SK-N-SH (cell line): ENCODE results near the gene SYNE3. TPM values are rescaled to one million over a fixed set of nuclear protein-coding genes. Genes with fewer than 3 reads are reported as not detected.
"Not testable (repeated sequence)": the region's sequence is repeated elsewhere in the genome, so short reads cannot be mapped to it uniquely, and the experiment has no call there.

Experiments used
- CTCF ChIA-PET: fragments of 300-600, 350-600 bp; formaldehyde crosslinking; extraction: SDS; loops from one replicate; lab custom pipeline; 2021; lab: Yijun Ruan, JAX
- POLR2A ChIA-PET: fragments of 350-600 bp; sonication (Branson Sonifier 250); formaldehyde crosslinking; extraction: SDS; loops from one replicate; lab custom pipeline; 2020; ENCODE audit warnings: antibody characterized with exemption, inconsistent platforms; lab: Yijun Ruan, JAX
- DNase-seq: peaks from one replicate; pipeline ENCODE4 v3.0.0; 2012
- H2AFZ ChIP-seq: fragments of 200-600 bp; sonication (generic); 2 replicates; pipeline ENCODE4 v1.8.1; 2016; ENCODE audit warnings: antibody characterized with exemption, mild to moderate bottlenecking, low read depth
- H3F3A ChIP-seq: fragments of 200-600 bp; sonication (generic); replicated peaks from 2 replicates; pipeline ENCODE3; 2016; ENCODE audit warnings: antibody characterized with exemption, mild to moderate bottlenecking; ENCODE audit not compliant: insufficient read depth
- H3K27ac ChIP-seq, 2 experiments: fragments of 200-500 bp in 1 of 2; fragments of 200-600 bp in 1 of 2; sonication (Bioruptor generic) in 1 of 2; sonication (generic), shearing (Covaris generic) in 1 of 2; 2 replicates each; pipeline versions ENCODE4 v1.5.1 to v1.6.1; 2014 to 2016; ENCODE audit warnings: low read depth in 2 of 2, inconsistent platforms in 1 of 2, low read length in 1 of 2, mild to moderate bottlenecking in 1 of 2, mixed read lengths in 1 of 2
- H3K27me3 ChIP-seq: fragments of 200-600 bp; sonication (generic), shearing (Covaris generic); 2 replicates; pipeline ENCODE4 v1.6.1; 2016; ENCODE audit warnings: mixed run types; ENCODE audit not compliant: insufficient read depth
- H3K36me3 ChIP-seq, 2 experiments: fragments of 200-500 bp in 1 of 2; fragments of 200-600 bp in 1 of 2; sonication (Bioruptor generic) in 1 of 2; sonication (generic) in 1 of 2; replicated peaks in 1 of 2; 2 replicates each; pipeline versions ENCODE3 to v1.5.1; 2014 to 2016; ENCODE audit warnings: low read length in 1 of 2, mild to moderate bottlenecking in 1 of 2; ENCODE audit not compliant: insufficient read depth in 2 of 2, control insufficient read depth in 1 of 2
- H3K4me1 ChIP-seq, 2 experiments: fragments of 200-500 bp in 1 of 2; fragments of 200-600 bp in 1 of 2; sonication (Bioruptor generic) in 1 of 2; sonication (generic), shearing (Covaris generic) in 1 of 2; 2 replicates each; pipeline versions ENCODE4 v1.5.1 to v1.6.1; 2014 to 2016; ENCODE audit warnings: low read depth in 1 of 2, low read length in 1 of 2, mixed run types in 1 of 2; ENCODE audit not compliant: insufficient read depth in 2 of 2, control insufficient read depth in 1 of 2
- H3K4me2 ChIP-seq: fragments of 200-600 bp; sonication (generic), shearing (Covaris generic); 2 replicates; pipeline ENCODE4 v1.6.1; 2017; ENCODE audit warnings: mixed run types
- H3K4me3 ChIP-seq, 2 experiments: fragments of 200-500 bp in 1 of 2; fragments of 200-600 bp in 1 of 2; sonication (Bioruptor generic) in 1 of 2; sonication (generic), shearing (Covaris generic) in 1 of 2; 2 replicates each; pipeline versions ENCODE4 v1.5.1 to v1.8.1; 2014 to 2016; ENCODE audit warnings: low read depth in 2 of 2, inconsistent platforms in 1 of 2, low read length in 1 of 2, mild to moderate bottlenecking in 1 of 2, mixed read lengths in 1 of 2, moderate library complexity in 1 of 2
- H3K79me2 ChIP-seq: fragments of 200-600 bp; sonication (generic); 2 replicates; pipeline ENCODE4 v1.8.1; 2017; ENCODE audit warnings: mild to moderate bottlenecking; ENCODE audit not compliant: insufficient read depth
- H3K9ac ChIP-seq: fragments of 200-600 bp; sonication (generic); 2 replicates; pipeline ENCODE4 v1.6.1; 2017; ENCODE audit warnings: mixed run types
- H3K9me2 ChIP-seq: fragments of 200-600 bp; sonication (generic); 2 replicates; pipeline ENCODE4 v1.6.1; 2017; ENCODE audit warnings: mixed run types
- H3K9me3 ChIP-seq: fragments of 200-600 bp; sonication (generic); 2 replicates; pipeline ENCODE4 v1.6.1; 2017; ENCODE audit warnings: mixed run types, mild to moderate bottlenecking, moderate library complexity
- H4K20me1 ChIP-seq: fragments of 200-600 bp; sonication (generic); 2 replicates; pipeline ENCODE4 v1.6.1; 2017; ENCODE audit warnings: mild to moderate bottlenecking, mixed run types; ENCODE audit not compliant: insufficient read depth
- CHD2 ChIP-seq: fragments of 150-350 bp; IDR thresholded peaks from 2 replicates; pipeline ENCODE4 v1.6.1; 2018; ENCODE audit warnings: low read length; ENCODE audit not compliant: partially characterized antibody
- EP300 ChIP-seq, 2 experiments: IDR thresholded peaks; 2 replicates each; pipeline versions ENCODE4 v1.4.0 to v1.6.1; 2012; ENCODE audit warnings: borderline replicate concordance in 1 of 2, low read depth in 1 of 2, low read length in 1 of 2
- EZH2phosphoT487 ChIP-seq: fragments of 200-600 bp; sonication (generic); IDR thresholded peaks from 2 replicates; pipeline ENCODE4 v1.6.1; 2017; ENCODE audit warnings: low read depth, mixed run types, mild to moderate bottlenecking, antibody characterized with exemption, moderate library complexity, borderline replicate concordance
- FOSL2 ChIP-seq: IDR thresholded peaks from 2 replicates; pipeline ENCODE4 v1.4.0; 2012; ENCODE audit warnings: low read depth, mild to moderate bottlenecking, moderate library complexity, borderline replicate concordance
- FOXM1 ChIP-seq: IDR thresholded peaks from 2 replicates; pipeline ENCODE4 v1.4.0; 2012; ENCODE audit warnings: low read depth, mild to moderate bottlenecking
- GABPA ChIP-seq: IDR thresholded peaks from 2 replicates; pipeline ENCODE4 v1.4.0; 2012; ENCODE audit warnings: low read depth, mild to moderate bottlenecking
- MXI1 ChIP-seq: IDR thresholded peaks from 2 replicates; pipeline ENCODE4 v1.6.1; 2012; ENCODE audit warnings: mild to moderate bottlenecking, low read depth, low read length, improper control_type of control experiment
- NFIC ChIP-seq: IDR thresholded peaks from 2 replicates; pipeline ENCODE4 v1.4.0; 2012; ENCODE audit warnings: borderline replicate concordance
- NRF1 ChIP-seq: IDR thresholded peaks from 2 replicates; pipeline ENCODE4 v1.6.1; 2012; ENCODE audit warnings: low read depth, mild to moderate bottlenecking, low read length
- PBX3 ChIP-seq: IDR thresholded peaks from 2 replicates; pipeline ENCODE4; 2012
- RAD21 ChIP-seq: IDR thresholded peaks from 2 replicates; pipeline ENCODE4 v1.6.1; 2012; ENCODE audit warnings: mild to moderate bottlenecking, low read length
- RCOR1 ChIP-seq: fragments of 150-350 bp; IDR thresholded peaks from 2 replicates; pipeline ENCODE4 v1.6.1; 2017; ENCODE audit warnings: antibody characterized with exemption, low read length
- RFX5 ChIP-seq: IDR thresholded peaks from 2 replicates; pipeline ENCODE4 v1.6.1; 2012; ENCODE audit warnings: mild to moderate bottlenecking, improper control_type of control experiment, low read length
- USF1 ChIP-seq: IDR thresholded peaks from 2 replicates; pipeline ENCODE4 v1.4.0; 2012; ENCODE audit warnings: low read depth, borderline replicate concordance
- USF2 ChIP-seq: fragments of 150-350 bp; IDR thresholded peaks from 2 replicates; pipeline ENCODE4 v1.6.1; 2017; ENCODE audit warnings: antibody characterized with exemption, low read length, low read depth, borderline replicate concordance
- YY1 ChIP-seq: IDR thresholded peaks from 2 replicates; pipeline ENCODE4 v1.4.0; 2012; ENCODE audit warnings: low read depth, mild to moderate bottlenecking
- ZBTB33 ChIP-seq: IDR thresholded peaks from 2 replicates; pipeline ENCODE4 v1.4.0; 2012; ENCODE audit warnings: low read depth, borderline replicate concordance
- whole genome bisulfite sequencing: methylation state at CpG from one replicate; pipeline ENCODE4 v1.1.6; 2017; ENCODE audit warnings: low lambda C conversion rate; 5-methylcytosine and 5-hydroxymethylcytosine counted together
- polyA plus RNA-seq, 3 experiments: library from polyadenylated mRNA; depleted of rRNA; stranded (reverse); fragments of >200 nt; gene quantifications; 2 replicates each; pipeline ENCODE4 v1.2.3, GENCODE V29; 2012

Gene SYNE3
- polyA plus RNA-seq, 1 of the 3 experiments (the other 2 are of a cell fraction), result 2.0 TPM

- Histone ChIP-seq H3K4me1 (peaks cover 23 to 49% of the 10 kb centered on the region in 2 experiments), H3K4me3 (no peak overlapping the region), H3K9ac (no peak overlapping the region), H3K9me2 (no peaks in the 10 kb centered on the region), H3K27me3 (no peaks in the 10 kb centered on the region), H4K20me1 (no peaks in the 10 kb centered on the region), H3K36me3 (no peaks in the 10 kb centered on the region), H3K27ac (no peak overlapping the region), H3K9me3 (no peaks in the 10 kb centered on the region), H2AFZ (no peak overlapping the region), H3K4me2 (no peak overlapping the region), H3F3A (peaks cover 8% of the 10 kb centered on the region), H3K79me2 (no peaks in the 10 kb centered on the region; the same call in 1 of the 2 replicates)
- 95% methylated on average over 4 of the region's 5 CpGs for WGBS
- ChIA-PET POLR2A (no interaction called here), CTCF (interaction anchor here (1.0 kb wide), 2 partner anchors 14 to 16 kb away, joined by 4 to 5 read pairs; no protein-coding TSS in a partner anchor)
- TF ChIP-seq PBX3, result no peak
- TF ChIP-seq USF2, result no peak
- no peak for TF ChIP-seq ZBTB33
- TF ChIP-seq USF1, result no peak
- TF ChIP-seq EZH2phosphoT487, result no peak
- no peak for TF ChIP-seq FOSL2
- TF ChIP-seq GABPA, result no peak
- TF ChIP-seq YY1, result no peak
- TF ChIP-seq CHD2, result no peak
- TF ChIP-seq NRF1, result no peak
- no peak for TF ChIP-seq RAD21
- no peak for TF ChIP-seq MXI1
- no peak for TF ChIP-seq FOXM1
- no peak for TF ChIP-seq RCOR1
- TF ChIP-seq EP300 (IDR thresholded peaks at IDR 0.05; ENCODE audit: borderline replicate concordance in 1 of 2, low read depth in 1 of 2, low read length in 1 of 2), result no peak
- TF ChIP-seq NFIC, result no peak
- TF ChIP-seq RFX5, result no peak
- DNase-seq, result no peak
Observed at GRCh38 chr14:95510804-95511203, 5.6 kb downstream of the SYNE3 start.

GRCh38 chr14:95510344-95510743 is 6.1 kb downstream of the SYNE3 start:
- H2AFZ ChIP-seq, H3K79me2 ChIP-seq, POLR2A ChIA-PET, H3K9me2 ChIP-seq, H4K20me1 ChIP-seq, H3K4me3 ChIP-seq, H3K4me2 ChIP-seq, H3K9me3 ChIP-seq, H3F3A ChIP-seq, H3K27me3 ChIP-seq, H3K27ac ChIP-seq, DNase-seq, H3K9ac ChIP-seq, H3K36me3 ChIP-seq: not testable (repeated sequence)
- 92% methylated on average over 9 of the region's 9 CpGs for WGBS
- H3K4me1 ChIP-seq, result peaks cover 19 to 44% of the 10 kb centered on the region in 2 experiments
- CTCF ChIA-PET, result interaction anchor here (1.0 to 3.0 kb wide), 2 partner anchors 17 to 68 kb away, joined by 4 to 18 read pairs; no protein-coding TSS in a partner anchor
